Glomerular endothelial cell (primary cell): ENCODE data around the gene IFIT5. TPM values are rescaled to one million over a fixed set of nuclear protein-coding genes. Genes with fewer than 3 reads are reported as not detected.
"Not testable (repeated sequence)": the region's sequence is repeated elsewhere in the genome, so short reads cannot be mapped to it uniquely, and the experiment has no call there.

Experiments
- DNase-seq: peaks from one replicate; pipeline ENCODE4 v3.0.0-alpha.2; 2011; ENCODE audit warnings: low read depth, low spot score; ENCODE audit errors: extremely low read depth
- total RNA-seq: library from RNA; depleted of rRNA; stranded (reverse); fragments of >200 nt; gene quantifications from 2 replicates; pipeline ENCODE4 v1.2.3, GENCODE V29; 2015

The IFIT5 gene
- total RNA-seq, 1 donor from 2014 or later, result 22.5 TPM

DNA sequence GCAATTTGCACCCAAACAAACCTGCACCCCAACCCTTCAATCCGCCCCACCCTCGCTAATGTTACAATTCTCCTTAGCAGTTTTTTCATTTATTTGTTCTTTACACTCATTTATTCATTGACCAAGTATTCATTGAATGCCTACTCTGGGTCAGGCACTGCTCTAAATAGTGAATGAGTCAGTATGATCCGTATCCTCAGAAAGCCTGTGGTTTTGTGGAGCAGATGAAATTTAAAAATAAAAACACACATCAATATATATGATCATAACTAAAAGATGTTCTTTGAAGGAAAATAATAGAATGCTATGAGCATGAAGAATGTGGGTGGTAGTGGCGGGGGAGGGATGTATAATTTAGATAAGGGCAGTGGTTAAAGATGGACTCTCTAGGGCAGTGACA, 13.3 kb downstream of the IFIT5 start:
- DNase-seq, result no peak

DNA sequence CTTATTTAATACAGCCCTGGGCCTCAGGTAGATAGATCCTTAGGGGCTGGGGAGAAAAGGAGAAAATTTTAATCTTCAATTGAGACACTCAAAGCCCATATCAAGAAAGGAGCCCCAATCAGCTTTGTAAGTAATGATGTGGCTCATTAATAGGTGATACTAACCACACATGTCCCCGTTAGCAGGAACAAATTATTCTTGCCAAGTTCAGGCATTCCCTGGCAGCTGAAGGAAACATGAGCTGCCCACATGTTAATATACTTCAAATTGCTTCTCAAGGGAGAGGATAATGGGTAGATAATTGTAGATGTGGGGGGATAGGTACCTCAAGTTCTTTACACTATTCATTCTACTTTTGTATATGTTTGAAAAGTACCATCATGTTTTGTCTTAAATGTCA, 14.5 kb downstream of the IFIT5 start:
- no peak for DNase-seq

DNA sequence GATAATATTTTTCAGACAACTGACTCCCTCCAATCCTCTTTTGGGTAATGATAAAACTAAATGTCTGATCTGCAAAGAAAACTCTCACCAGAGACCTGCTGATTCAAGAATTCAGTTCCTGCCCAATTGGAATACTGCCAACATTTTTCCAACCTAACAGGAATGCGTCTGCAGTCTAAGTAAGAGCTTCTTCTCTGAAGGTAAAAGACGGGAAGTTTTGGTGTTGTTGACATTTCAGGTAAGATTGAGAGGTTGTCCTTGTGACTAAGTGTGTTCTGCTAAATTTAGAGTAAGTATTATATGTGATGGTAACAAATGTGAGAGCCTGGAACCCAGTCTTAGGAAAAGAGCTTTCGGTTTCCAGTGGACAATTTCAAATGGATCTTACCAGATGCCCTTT, 17.6 kb downstream of the IFIT5 start:
- no peak for DNase-seq

DNA sequence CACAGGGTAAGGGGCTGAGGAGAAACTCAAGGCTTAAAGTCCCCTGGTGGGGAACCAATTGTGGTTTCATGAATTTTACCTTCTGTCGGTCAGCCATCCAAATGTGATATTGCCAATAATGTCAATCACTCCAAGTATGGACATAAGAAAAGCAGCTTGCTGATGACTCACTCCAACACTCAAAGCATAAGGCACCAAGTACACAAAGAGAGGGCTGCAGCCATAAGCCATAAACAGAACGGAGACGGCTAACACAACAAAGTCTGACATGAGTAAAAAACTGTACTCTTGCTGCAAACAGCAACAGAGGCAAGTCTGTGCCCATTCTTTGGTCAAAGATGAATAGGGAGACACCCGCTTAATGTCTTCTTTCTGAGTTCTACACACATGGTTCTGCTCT, 24.2 kb downstream of the IFIT5 start:
- DNase-seq, result no peak

DNA sequence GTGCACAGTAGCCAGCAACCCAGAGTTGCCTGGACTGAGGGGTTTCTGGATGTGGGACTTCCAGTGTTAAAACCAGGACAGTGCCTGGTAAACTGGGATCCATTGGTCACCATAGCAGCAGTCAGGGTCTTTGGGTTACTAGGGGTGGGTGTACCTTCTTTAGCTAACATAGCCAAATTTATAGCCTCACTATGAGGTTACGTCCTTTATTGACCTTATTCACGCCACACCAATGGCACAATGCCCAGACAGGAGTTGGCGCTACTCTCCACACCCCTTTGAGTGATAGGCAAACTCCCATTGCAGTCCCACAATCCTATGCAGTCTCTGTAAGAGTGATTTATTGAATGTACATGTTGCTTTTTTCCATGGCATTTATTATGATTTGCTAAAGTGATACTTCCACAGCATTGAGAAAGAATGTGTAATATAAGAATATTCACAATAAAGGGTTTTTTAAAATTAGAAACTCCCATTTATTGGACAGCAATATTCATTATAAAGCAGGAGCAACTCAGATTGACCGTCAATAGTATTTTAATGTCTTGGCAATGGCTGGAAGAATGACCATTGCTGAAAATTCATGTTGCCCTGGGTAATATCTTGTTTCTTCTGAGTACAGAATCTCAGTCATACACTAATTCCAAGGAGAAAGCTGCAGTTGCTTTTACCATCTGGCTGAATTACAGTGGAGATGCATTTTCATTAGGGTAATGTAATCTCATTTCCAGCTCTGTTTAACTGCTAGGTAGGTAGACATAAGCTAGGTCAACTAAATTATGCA, 26.1 kb downstream of the IFIT5 start:
- DNase-seq, result no peak

DNA sequence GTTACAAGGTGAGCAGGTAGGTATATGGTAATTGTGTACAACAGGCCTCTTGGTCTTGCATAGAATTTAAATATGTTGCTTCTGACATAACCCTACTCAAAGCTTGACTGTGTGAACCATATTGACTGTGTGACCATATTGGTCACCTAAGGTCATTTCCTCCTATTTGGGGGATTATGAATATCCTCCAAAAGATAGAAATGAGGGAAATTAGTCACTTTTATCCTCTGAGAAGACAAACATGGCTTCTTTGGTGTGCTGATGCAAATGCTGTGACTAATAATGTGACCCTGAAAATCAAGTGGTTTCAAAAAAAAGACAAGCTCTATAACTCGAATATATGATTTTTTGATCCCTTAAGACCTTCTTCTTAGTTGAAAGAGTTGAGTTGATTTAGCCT, 27.9 kb downstream of the IFIT5 start:
- no peak for DNase-seq

DNA sequence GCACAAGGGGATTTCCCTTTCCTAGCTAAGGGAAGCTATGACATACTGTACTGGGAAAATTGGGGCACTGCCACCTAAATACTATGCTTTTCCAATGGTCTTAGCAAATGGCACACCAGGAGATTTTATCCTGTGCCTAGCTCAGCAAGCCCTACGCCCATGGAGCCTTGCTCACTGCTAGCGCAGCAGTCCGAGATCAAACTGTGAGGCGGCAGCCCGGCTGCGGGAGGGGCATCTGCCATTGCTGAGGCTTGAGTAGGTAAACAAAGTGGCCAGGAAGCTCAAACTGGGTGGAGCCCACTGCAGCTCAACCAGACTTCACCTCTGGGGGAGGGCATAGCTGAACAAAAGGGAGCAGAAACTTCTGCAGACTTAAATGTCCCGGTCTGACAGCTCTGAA, 30.5 kb downstream of the IFIT5 start:
- DNase-seq, result not testable (repeated sequence)

DNA sequence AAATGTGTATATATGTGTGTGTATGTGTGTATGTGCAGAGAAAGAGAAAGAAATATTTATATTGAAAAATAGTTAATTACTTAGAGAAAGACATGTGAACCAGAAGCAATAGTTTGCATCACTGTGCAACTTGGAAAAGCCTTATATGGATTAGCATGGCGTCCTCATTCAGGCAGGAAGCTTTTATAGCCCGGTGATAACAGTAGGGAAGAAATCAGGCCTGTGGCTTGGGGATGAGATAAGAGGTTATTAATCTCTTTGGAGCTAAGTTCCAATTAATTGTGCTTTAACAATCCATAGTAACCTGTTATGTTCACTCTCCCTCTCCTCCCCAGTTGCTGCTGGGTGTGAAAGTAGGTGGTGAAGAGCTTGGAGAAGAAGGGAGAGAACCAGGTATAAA, 36.5 kb downstream of the IFIT5 start:
- no peak for DNase-seq

DNA sequence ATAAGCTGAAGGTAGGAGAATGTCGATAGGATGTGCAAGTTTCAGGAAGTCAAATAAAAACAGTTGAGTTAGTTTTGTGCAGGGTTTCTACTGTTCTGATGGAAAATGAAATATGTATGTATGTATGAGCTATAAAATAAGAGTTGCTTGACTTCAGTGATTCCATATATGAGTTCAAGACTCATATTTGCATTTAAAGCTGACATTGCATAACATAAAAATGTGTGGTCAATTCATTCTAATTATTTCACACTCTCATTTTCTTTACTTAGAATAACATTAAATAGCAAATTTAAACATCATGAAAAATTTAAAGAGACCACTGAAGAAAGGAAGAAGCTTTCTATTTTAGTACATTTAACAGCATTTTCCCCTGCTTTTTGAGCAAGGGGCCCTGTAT, 37.8 kb downstream of the IFIT5 start:
- DNase-seq, result no peak

DNA sequence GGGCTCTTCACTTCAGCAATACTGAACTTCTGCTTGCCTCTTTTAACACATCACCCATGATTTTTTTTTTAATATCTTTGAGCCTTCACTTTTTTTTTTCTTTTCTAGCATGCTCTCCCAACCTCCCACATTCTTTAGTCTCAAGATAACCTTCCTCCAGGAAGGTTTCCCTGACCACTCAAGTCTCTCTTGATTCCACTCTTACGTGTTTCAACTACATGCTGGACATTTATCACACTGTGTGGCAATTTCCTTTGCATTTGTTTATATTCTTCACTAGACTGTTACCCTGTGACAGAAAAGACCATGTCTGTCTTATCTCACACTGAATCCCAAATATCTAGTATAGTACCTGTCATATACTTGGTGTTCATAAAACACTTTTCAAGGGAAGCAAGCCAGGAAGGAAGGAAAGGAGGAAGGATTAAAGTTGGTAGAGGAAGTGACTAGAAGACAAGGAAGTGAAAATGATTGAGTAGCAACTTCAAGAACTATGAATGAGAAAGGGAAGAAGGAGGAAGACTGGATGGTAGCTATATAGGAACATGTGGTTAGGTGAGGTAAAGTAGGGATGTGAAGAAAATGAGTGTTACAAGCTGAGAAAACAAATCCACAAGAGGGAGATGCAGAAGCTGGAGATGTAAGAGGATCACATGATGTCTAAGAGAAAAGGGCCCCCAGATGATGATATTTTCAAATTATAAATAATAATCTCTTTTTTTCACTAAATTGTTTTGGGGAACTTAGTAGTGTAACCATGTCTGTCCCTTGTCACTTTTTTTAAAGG, 40.4 kb downstream of the IFIT5 start:
- no peak for DNase-seq

DNA sequence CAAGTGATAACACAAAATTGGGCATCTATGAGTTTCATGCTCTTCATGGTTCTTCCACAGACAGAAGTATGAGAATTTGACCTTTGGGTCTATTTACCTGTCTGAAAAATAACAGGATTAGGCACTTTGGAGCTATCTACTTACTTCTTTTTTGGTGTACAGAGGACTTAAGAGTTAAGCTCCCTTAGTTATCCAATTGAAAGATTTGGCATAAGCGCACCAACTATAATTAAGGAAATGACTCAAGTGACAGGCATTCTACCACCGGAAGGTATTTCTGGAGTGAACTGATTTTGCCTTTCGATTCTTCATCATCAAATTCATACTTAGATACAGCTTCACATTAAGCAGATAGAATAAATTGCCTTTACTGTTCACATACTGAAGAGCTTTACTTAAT, 43.9 kb downstream of the IFIT5 start:
- DNase-seq, result peak; percentile 67

DNA sequence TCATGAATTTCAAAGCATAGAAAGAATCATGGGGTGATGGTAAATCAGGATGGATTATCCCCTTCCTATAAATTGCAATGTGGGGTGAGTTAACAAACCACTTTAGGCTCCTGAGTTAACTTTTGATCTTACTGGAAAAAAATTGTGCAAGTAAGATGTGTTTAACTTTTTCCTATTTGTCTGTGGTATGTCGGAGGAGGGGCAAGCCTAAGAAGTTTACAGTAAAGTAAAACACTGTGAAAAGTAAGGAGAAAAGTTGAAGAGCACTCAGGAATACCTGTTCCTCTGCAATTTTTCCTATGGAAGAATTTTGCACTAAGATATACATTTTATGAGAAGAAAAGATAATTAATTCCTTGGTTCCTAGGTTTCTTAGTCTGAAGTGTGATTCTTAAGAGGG, 44.4 kb downstream of the IFIT5 start:
- DNase-seq, result no peak

DNA sequence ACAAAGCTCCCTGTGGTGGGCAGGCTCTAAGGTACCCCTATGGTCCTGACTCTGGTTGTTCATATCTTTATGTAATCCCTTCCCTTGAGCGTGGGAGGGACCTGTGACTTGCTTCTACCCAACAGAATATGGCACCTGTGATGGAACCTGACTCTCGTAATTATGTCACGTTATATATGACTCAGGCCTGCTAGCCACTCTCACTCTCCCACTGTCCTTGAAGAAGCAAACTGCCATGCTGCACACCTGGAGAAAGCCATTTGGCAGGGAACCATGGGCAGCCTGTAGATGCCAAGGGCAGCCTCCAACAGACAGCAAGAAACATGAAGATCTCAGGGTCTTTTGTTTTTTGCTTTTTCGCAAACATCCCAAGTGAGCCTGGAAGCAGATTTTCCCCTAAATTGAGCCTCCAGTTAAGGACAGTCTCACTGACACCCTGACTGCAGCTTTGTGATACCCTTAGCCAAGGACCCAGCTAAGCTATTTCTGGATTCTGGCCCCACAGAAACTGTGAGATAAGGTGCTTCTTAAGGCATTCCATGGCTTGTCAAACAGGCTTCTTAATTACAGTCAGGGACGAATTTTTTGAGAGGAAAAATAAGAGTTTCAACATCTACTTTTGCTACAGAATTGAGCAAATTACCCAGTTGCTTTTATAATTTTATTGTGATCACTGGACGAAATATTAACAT, 49.6 kb downstream of the IFIT5 start:
- DNase-seq, result no peak

DNA sequence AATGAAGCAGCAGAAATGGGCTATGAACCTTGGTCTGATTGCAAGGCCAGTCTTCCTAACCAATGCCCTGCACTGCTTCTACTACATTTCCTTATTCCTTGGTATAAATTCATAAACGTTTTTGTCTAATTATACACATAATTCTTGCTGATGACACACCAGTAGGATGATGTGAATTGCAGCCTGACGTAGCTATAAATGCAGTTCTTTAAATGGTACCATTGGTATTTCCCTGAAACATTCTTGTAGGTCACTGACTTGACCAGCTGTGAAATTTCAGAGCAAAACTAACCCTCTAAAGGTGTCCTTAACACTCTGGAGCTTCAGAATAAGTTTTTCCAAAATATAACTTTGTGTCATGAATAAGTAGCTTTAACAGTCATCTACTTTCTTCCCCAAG, 50.8 kb downstream of the IFIT5 start:
- no peak for DNase-seq

DNA sequence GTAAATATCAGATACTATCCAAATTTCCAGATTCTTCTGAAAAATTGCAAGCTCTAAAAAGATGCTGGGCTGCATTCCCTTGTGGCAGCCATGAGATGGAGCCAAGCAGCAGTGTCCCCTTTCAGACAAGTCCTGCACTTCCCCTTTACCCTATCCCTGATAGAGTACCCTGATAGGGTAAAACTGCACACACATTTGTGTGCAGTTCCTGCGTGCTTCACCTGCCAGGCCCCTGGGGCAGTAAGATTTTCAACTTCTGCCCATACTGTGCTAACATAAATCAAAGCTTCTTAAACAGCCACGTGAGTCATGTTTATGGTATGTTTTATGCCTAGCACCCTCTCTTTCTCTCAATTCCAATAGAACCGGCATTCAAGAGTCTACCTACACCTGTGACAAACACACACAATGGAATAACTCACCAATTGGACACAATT, 52.2 kb downstream of the IFIT5 start:
- DNase-seq, result no peak

DNA sequence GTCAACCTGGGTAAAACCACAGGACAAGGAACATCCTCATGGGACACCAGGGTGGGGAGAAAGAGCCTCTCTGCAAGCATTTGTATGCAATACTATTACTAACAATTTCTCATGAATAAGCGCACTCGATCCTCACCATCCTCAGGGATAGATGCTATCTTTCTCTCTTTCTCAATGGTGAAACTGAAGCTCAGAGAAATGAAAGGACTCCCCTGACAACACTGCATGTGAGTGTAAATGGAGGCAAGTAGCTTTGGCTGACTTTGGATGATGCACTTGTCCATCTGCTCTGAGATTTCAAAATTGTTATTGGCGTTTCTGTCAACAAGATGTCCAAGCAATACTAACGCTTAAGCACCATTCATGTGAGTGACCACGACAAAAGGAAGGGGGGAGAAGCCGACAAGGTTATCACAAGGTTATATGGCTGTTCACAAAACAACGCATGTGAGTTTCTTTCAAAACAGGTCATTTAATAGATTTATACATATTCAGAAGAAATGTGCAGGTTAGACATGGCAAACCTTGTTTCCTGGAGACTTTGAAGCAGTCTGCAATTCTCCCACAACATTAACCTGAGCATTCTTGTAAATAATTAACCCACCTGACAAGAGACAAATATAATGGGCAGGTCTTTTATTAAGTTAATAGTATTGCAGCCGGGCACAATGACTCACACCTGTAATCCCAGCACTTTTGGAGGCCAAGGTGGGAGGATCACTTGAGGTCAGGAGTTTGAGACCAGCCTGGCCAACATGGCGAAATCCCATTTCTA, 54.0 kb downstream of the IFIT5 start:
- DNase-seq, result no peak

DNA sequence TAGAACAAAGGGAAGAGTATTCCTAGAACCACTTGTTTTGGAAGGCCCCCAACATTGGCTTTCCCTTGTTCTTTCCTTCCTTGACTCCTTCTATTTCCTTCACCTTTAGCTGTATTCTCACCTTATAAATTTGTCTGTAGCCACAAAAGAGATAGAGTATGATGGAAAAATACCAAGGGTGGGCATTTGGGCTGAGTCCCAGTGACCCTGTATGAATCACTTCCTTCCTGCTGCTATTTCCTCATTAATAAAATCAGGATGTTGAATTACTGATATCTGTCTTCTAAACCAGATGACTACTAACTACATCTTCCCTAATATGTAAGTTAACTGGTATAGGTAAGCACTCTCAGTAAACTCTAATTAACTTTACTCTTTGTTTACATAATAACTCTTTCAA, 55.1 kb downstream of the IFIT5 start:
- DNase-seq, result no peak
